K562 (cell line): ENCODE results near the gene OR1C1. TPM values are rescaled to one million over a fixed set of nuclear protein-coding genes. Genes with fewer than 3 reads are reported as not detected.

ENCODE experiments used
- ATAC-seq: fragments of 200-7000 bp; cut with Tn5 transposase; 3 replicates; pipeline ENCODE4 v1.9.1; 2020; ENCODE audit warnings: moderate library complexity
- BruUV-seq: library from RNA; stranded (reverse); fragments of 400-500 nt; replicated peaks from 2 replicates; lab custom pipeline; 2021; lab: Mats Ljungman, UMichigan
- CTCF ChIA-PET: fragments of 300-600 bp; formaldehyde crosslinking; extraction: SDS; loops from one replicate; lab custom pipeline; 2021; ENCODE audit warnings: low intra/inter-chr PET ratio; lab: Yijun Ruan, JAX
- POLR2A ChIA-PET: fragments of 300-600, 350-650 bp; sonication (Branson Sonifier 250); formaldehyde crosslinking; extraction: SDS; loops from one replicate; lab custom pipeline; 2021; ENCODE audit warnings: antibody characterized with exemption, inconsistent platforms; lab: Yijun Ruan, JAX
- DNase-seq, 4 experiments: peaks; one replicate each; pipeline versions ENCODE4 v3.0.0 to v3.0.0-alpha.2; 2011 to 2018; ENCODE audit warnings: low spot score in 3 of 4, mixed read lengths in 3 of 4; ENCODE audit errors: extremely low read depth in 1 of 4
- FAIRE-seq: peaks from 2 replicates; lab custom pipeline; 2011; peaks lifted over from hg19 to GRCh38; lab: Jason Lieb, UNC
- H2AFZ ChIP-seq: 2 replicates; pipeline ENCODE4 v1.6.0; 2011; ENCODE audit warnings: low read depth, low read length, control low read depth, inconsistent platforms
- H3K27ac ChIP-seq: fragments of 200-600 bp; 3 replicates; pipeline ENCODE4 v1.8.0; 2011; ENCODE audit warnings: low read depth, mild to moderate bottlenecking, control low read depth, inconsistent platforms, low read length, moderate library complexity, mixed read lengths; ENCODE audit errors: extremely low read depth
- H3K27me3 ChIP-seq, 2 experiments: fragments of 300-600 bp in 1 of 2; 2 replicates in 1 of 2; 3 replicates in 1 of 2; pipeline versions ENCODE4 v1.6.0 to v1.8.0; 2011; ENCODE audit warnings: inconsistent platforms in 2 of 2, low read length in 2 of 2, mild to moderate bottlenecking in 1 of 2, mixed read lengths in 1 of 2, moderate library complexity in 1 of 2; ENCODE audit not compliant: control insufficient read depth in 2 of 2, insufficient read depth in 2 of 2
- H3K36me3 ChIP-seq: fragments of 300-600 bp; 3 replicates; pipeline ENCODE4 v1.8.0; 2011; ENCODE audit warnings: mild to moderate bottlenecking, low read length, inconsistent platforms; ENCODE audit not compliant: control insufficient read depth, insufficient read depth
- H3K4me1 ChIP-seq, 2 experiments: fragments of 200-600 bp in 1 of 2; replicated peaks in 1 of 2; 2 replicates in 1 of 2; 3 replicates in 1 of 2; pipeline versions ENCODE4 v1.5.1 to v1.8.0; 2011; ENCODE audit warnings: inconsistent platforms in 2 of 2, low read length in 2 of 2, mild to moderate bottlenecking in 1 of 2, mixed read lengths in 1 of 2, moderate library complexity in 1 of 2; ENCODE audit not compliant: control insufficient read depth in 2 of 2, insufficient read depth in 2 of 2
- H3K4me2 ChIP-seq: 2 replicates; pipeline ENCODE4 v1.6.1; 2011; ENCODE audit warnings: low read length, control low read depth, inconsistent platforms, mixed read lengths; ENCODE audit not compliant: insufficient read depth
- H3K4me3 ChIP-seq: fragments of 200-600 bp; sonication (generic), shearing (Covaris generic); 2 replicates; pipeline ENCODE4 v1.5.1; 2016; ENCODE audit warnings: control low read depth, inconsistent platforms
- H3K79me2 ChIP-seq: fragments of 200-600 bp; 3 replicates; pipeline ENCODE4 v1.8.0; 2011; ENCODE audit warnings: low read length, inconsistent platforms; ENCODE audit not compliant: control insufficient read depth, insufficient read depth
- H3K9ac ChIP-seq, 2 experiments: 2 replicates each; pipeline versions ENCODE4 v1.6.0 to v1.6.1; 2011; ENCODE audit warnings: low read depth in 2 of 2, low read length in 2 of 2, control low read depth in 1 of 2, inconsistent platforms in 1 of 2, mild to moderate bottlenecking in 1 of 2, mixed read lengths in 1 of 2; ENCODE audit not compliant: insufficient read depth in 1 of 2
- H3K9me1 ChIP-seq: one replicate; pipeline ENCODE4 v1.6.0; 2011; ENCODE audit warnings: inconsistent platforms, mild to moderate bottlenecking, low read length, moderate library complexity; ENCODE audit not compliant: control insufficient read depth, insufficient read depth
- H3K9me3 ChIP-seq: replicated peaks from 2 replicates; pipeline ENCODE4 v1.5.1; 2011; ENCODE audit warnings: low read depth, low read length, inconsistent platforms; ENCODE audit not compliant: control insufficient read depth, insufficient read depth
- H4K20me1 ChIP-seq: replicated peaks from 2 replicates; pipeline ENCODE4 v1.6.1; 2011; ENCODE audit warnings: low read length, inconsistent platforms, mixed read lengths; ENCODE audit not compliant: control insufficient read depth, insufficient read depth
- ARID2 ChIP-seq: fragments of 450-650 bp; IDR thresholded peaks from 2 replicates; pipeline ENCODE4 v1.6.1; 2017; ENCODE audit warnings: antibody characterized with exemption, mild to moderate bottlenecking
- GTF2A2 ChIP-seq: IDR thresholded peaks from 2 replicates; pipeline ENCODE4 v1.6.1; 2016; ENCODE audit warnings: mild to moderate bottlenecking, missing genetic modification characterization, missing compliant biosample characterization
- KHSRP ChIP-seq: fragments of 450-650 bp; IDR thresholded peaks from 2 replicates; pipeline ENCODE4 v1.6.1; 2017
- YY1 ChIP-seq, 3 experiments: IDR thresholded peaks; 2 replicates each; pipeline ENCODE4 v1.6.1; 2011; ENCODE audit warnings: low read length in 2 of 3, mild to moderate bottlenecking in 2 of 3, moderate library complexity in 2 of 3, borderline replicate concordance in 1 of 3, control low read depth in 1 of 3, low read depth in 1 of 3; ENCODE audit not compliant: insufficient read depth in 3 of 3, insufficient replicate concordance in 2 of 3, control insufficient read depth in 1 of 3, insufficient read length in 1 of 3; ENCODE audit errors: extremely low read depth in 1 of 3
- ZFP30 ChIP-seq: fragments of 250-450 bp; sonication (Bioruptor Pico); IDR thresholded peaks from 2 replicates; pipeline ENCODE4 v1.8.0; 2022; ENCODE audit warnings: moderate library complexity, mild to moderate bottlenecking, inconsistent platforms, borderline replicate concordance
- ZNF436 ChIP-seq: fragments of 250-450, 450-650 bp; sonication (Bioruptor Pico); formaldehyde crosslinking; IDR thresholded peaks from 2 replicates; pipeline ENCODE4 v1.7.0; 2020; ENCODE audit warnings: mild to moderate bottlenecking
- WGBS: fragments of 100-300 bp; shearing (Covaris generic); methylation state at CpG from one replicate; pipeline ENCODE4 v1.1.6; 2016; ENCODE audit warnings: low coverage, mixed read lengths; ENCODE audit not compliant: insufficient coverage; ENCODE audit errors: missing lambda C conversion rate; 5-methylcytosine and 5-hydroxymethylcytosine counted together
- in situ Hi-C: fragments of 300-500 bp; cut with MboI; formaldehyde crosslinking; loops from 4 replicates; pipeline ENCODE4 v1.15.0; 2018; ENCODE audit warnings: inconsistent platforms, mixed read lengths
- intact Hi-C: fragments of 100-400 bp; cut with micrococcal nuclease; formaldehyde crosslinking; loops from 2 replicates; pipeline ENCODE4 v1.14.2; 2022
- polyA plus RNA-seq, 8 experiments: library from polyadenylated mRNA; depleted of rRNA in 4 of 8; stranded (reverse) in 5 of 8; unstranded in 3 of 8; fragments of >200 nt; fragmentation: Nextera tagmentation in 2 of 8; fragmentation: Illumina TruSeq in 1 of 8; extraction: Ambion mirVana in 2 of 8; extraction: Trizol in 1 of 8; gene quantifications; 2 replicates each; pipeline versions ENCODE4 v1.2.1 to v1.2.3, GENCODE V29; 2011 to 2014; ENCODE audit warnings: inconsistent platforms in 1 of 8, missing spikeins in 1 of 8
- total RNA-seq, 7 experiments: library from RNA; depleted of rRNA in 6 of 7; stranded (reverse); fragments of >200 nt in 6 of 7; fragmentation: Illumina TruSeq in 2 of 7; extraction: Trizol in 2 of 7; gene quantifications; 2 replicates each; pipeline versions ENCODE4 v1.2.1 to v1.2.3, GENCODE V29; 2011 to 2021; ENCODE audit warnings: low replicate concordance in 1 of 7
- TF ChIP-seq, protein P1 (sequence below): fragments of 200-800 bp; sonication (Bioruptor generic); IDR thresholded peaks from 2 replicates; pipeline ENCODE4 v1.6.1; 2017; ENCODE audit warnings: missing genetic modification characterization, missing compliant biosample characterization
- TF ChIP-seq, protein P2 (sequence below): fragments of 250-450 bp; sonication (Bioruptor Pico); IDR thresholded peaks from 2 replicates; pipeline ENCODE4 v1.5.0; 2022; ENCODE audit warnings: mild to moderate bottlenecking

Gene OR1C1
- total and polyA plus RNA-seq, 9 of the 15 experiments (the other 6 are each of a cell fraction or from before 2014, with no cell fraction given) = not detected

DNA sequence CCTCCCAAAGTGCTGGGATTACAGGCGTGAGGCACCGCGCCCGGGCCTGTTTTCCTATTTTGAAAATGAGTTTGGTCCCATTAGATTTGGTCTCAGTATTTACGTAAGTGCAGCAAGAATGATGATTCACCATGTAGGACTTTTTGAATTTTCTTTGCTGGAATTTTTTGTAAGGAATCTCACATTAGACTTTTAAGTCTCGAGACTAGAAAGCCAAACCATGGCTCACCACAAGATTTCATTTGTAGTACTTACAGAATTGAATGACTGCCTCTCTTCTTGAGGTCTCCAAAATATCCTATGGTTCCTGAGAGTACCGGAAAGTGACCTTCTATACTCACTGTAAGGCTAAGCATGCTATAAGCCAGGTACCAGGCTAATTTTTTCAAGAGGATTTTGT is 12.7 kb downstream of the OR1C1 start:
- H3K79me2 ChIP-seq = no peaks in the 10 kb centered on the region
- ChIA-PET CTCF (no interaction called here), POLR2A (no interaction called here)
- no peak overlapping the region for H3K4me2 ChIP-seq
- peaks cover 5% of the 10 kb centered on the region; the same call in 1 of the 2 replicates for H3K9me3 ChIP-seq
- 0% methylated on average over 7 of the region's 7 CpGs for WGBS
- in situ Hi-C loops = no loop called here
- TF ChIP-seq YY1 (IDR thresholded peaks at IDR 0.05; ENCODE audit: borderline replicate concordance in 1 of 3, control insufficient read depth in 1 of 3, extremely low read depth in 1 of 3, insufficient read depth in 3 of 3, insufficient read length in 1 of 3, insufficient replicate concordance in 2 of 3, low read depth in 1 of 3, low read length in 2 of 3) = no peak
- TF ChIP-seq, protein P1, sequence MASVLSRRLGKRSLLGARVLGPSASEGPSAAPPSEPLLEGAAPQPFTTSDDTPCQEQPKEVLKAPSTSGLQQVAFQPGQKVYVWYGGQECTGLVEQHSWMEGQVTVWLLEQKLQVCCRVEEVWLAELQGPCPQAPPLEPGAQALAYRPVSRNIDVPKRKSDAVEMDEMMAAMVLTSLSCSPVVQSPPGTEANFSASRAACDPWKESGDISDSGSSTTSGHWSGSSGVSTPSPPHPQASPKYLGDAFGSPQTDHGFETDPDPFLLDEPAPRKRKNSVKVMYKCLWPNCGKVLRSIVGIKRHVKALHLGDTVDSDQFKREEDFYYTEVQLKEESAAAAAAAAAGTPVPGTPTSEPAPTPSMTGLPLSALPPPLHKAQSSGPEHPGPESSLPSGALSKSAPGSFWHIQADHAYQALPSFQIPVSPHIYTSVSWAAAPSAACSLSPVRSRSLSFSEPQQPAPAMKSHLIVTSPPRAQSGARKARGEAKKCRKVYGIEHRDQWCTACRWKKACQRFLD (CRISPR knock-in tag) = no peak
- no peak for TF ChIP-seq KHSRP
- no peak for TF ChIP-seq ARID2
- TF ChIP-seq ZNF436 (CRISPR knock-in tag) = no peak
- TF ChIP-seq, protein P2, sequence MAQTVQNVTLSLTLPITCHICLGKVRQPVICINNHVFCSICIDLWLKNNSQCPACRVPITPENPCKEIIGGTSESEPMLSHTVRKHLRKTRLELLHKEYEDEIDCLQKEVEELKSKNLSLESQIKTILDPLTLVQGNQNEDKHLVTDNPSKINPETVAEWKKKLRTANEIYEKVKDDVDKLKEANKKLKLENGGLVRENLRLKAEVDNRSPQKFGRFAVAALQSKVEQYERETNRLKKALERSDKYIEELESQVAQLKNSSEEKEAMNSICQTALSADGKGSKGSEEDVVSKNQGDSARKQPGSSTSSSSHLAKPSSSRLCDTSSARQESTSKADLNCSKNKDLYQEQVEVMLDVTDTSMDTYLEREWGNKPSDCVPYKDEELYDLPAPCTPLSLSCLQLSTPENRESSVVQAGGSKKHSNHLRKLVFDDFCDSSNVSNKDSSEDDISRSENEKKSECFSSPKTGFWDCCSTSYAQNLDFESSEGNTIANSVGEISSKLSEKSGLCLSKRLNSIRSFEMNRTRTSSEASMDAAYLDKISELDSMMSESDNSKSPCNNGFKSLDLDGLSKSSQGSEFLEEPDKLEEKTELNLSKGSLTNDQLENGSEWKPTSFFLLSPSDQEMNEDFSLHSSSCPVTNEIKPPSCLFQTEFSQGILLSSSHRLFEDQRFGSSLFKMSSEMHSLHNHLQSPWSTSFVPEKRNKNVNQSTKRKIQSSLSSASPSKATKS (CRISPR knock-in tag) = no peak
- TF ChIP-seq GTF2A2 (tag) = no peak
- TF ChIP-seq ZFP30 (CRISPR knock-in tag) = no peak
- no peak overlapping the region for H3K9ac ChIP-seq
- no peaks in the 10 kb centered on the region for H3K9me1 ChIP-seq
- no peaks in the 10 kb centered on the region for H3K27me3 ChIP-seq
- H3K4me1 ChIP-seq = no peaks in the 10 kb centered on the region; a peak in 1 of 5 replicates
- H3K4me3 ChIP-seq = no peak overlapping the region
- BruUV-seq = no TSS peak
- FAIRE-seq (no peak), DNase-seq (no peak), ATAC-seq (no peak)
- no peaks in the 10 kb centered on the region for H3K36me3 ChIP-seq
- no peak overlapping the region for H3K27ac ChIP-seq
- no peak overlapping the region for H2AFZ ChIP-seq
- H4K20me1 ChIP-seq = no peaks in the 10 kb centered on the region
- intact Hi-C loops = no loop called here
